GM12875 (cell line): ENCODE measurements around the gene POMT1.

ENCODE experiments used
- H3K4me3 ChIP-seq: one replicate; pipeline ENCODE4 v1.5.1; 2011; ENCODE audit warnings: low read depth, low read length, control low read depth
- TF ChIP-seq, protein P1 (sequence below): IDR thresholded peaks from 2 replicates; pipeline ENCODE4 v1.5.1; 2011; ENCODE audit warnings: low read depth, mild to moderate bottlenecking, control low read depth, inconsistent platforms, low read length, moderate library complexity, borderline replicate concordance; ENCODE audit not compliant: insufficient read depth

Gene POMT1

DNA sequence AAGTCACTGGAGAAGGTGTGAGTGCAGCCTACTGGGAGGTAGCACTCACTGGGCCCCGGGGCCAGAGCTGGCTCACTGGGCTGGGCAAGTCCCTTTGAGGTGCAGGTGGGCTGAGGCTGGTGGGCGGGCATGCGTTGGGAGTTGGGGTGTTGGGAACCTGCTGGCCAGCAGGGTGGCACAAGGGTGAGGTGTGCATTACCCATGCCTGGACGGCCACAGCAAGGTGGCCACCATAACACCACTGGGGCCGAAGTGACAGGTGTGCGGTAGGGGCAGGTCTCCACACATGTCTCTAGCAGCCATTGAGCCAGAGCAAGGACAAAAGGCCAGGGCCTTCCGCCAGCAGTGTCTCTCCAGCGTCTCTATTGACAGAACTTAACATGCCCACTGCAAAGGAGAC lies 65.2 kb downstream of the POMT1 start:
- TF ChIP-seq, protein P1, sequence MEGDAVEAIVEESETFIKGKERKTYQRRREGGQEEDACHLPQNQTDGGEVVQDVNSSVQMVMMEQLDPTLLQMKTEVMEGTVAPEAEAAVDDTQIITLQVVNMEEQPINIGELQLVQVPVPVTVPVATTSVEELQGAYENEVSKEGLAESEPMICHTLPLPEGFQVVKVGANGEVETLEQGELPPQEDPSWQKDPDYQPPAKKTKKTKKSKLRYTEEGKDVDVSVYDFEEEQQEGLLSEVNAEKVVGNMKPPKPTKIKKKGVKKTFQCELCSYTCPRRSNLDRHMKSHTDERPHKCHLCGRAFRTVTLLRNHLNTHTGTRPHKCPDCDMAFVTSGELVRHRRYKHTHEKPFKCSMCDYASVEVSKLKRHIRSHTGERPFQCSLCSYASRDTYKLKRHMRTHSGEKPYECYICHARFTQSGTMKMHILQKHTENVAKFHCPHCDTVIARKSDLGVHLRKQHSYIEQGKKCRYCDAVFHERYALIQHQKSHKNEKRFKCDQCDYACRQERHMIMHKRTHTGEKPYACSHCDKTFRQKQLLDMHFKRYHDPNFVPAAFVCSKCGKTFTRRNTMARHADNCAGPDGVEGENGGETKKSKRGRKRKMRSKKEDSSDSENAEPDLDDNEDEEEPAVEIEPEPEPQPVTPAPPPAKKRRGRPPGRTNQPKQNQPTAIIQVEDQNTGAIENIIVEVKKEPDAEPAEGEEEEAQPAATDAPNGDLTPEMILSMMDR, result no peak
- no peak overlapping the region for H3K4me3 ChIP-seq
